Measurements from ENCODE around the gene HCRT.

- TF ChIP-seq CTCF (IDR thresholded peaks at IDR 0.05; ENCODE audit: poor library complexity, severe bottlenecking): no peak
- TF ChIP-seq RAD21 (conservative IDR thresholded peaks at IDR 0.05): no peak
Measured at GRCh38 chr17:42160531-42160910, 24.7 kb downstream of the HCRT start.

Data from neural cell (in vitro differentiated cells).